Tibial nerve (tissue), 4 donors: ENCODE measurements around the gene ANO6. TPM values are rescaled to one million over a fixed set of nuclear protein-coding genes. Genes with fewer than 3 reads are reported as not detected.
"Not testable (repeated sequence)": the region's sequence is repeated elsewhere in the genome, so short reads cannot be mapped to it uniquely, and the experiment has no call there.

Experiments
- DNase-seq, 2 donors: peaks; one replicate each; pipeline ENCODE4 v3.0.0-alpha.2; 2019; ENCODE audit warnings: low spot score in 2 of 2
- H3K27ac ChIP-seq, 4 donors: fragments of 200-600 bp; sonication (generic) in 3 of 4; one replicate each; pipeline ENCODE4 v1.5.1; 2017 to 2019; ENCODE audit warnings: mild to moderate bottlenecking in 1 of 4
- H3K27me3 ChIP-seq, 2 donors: fragments of 200-600 bp; sonication (generic) in 1 of 2; one replicate each; pipeline versions ENCODE4 v1.5.1 to v1.6.0; 2017 to 2019
- H3K36me3 ChIP-seq, 3 donors: fragments of 200-600 bp; sonication (generic); one replicate each; pipeline ENCODE4 v1.5.1; 2018 to 2019
- H3K4me1 ChIP-seq, 4 donors: fragments of 200-600 bp; sonication (generic) in 3 of 4; one replicate each; pipeline ENCODE4 v1.5.1; 2017 to 2019
- H3K4me3 ChIP-seq, 4 donors: fragments of 200-600 bp; sonication (generic) in 3 of 4; one replicate each; pipeline ENCODE4 v1.5.1; 2017 to 2019; ENCODE audit warnings: mild to moderate bottlenecking in 1 of 4, moderate library complexity in 1 of 4
- H3K9me3 ChIP-seq, 4 donors: fragments of 200-600 bp; sonication (generic) in 3 of 4; one replicate each; pipeline ENCODE4 v1.5.1; 2017 to 2019
- CTCF ChIP-seq, 5 experiments: fragments of 200-600 bp in 3 of 5; fragments of 450-650 bp in 2 of 5; sonication (generic) in 3 of 5; IDR thresholded peaks; one replicate each; pipeline ENCODE4 v1.5.1; 2016 to 2019; ENCODE audit warnings: antibody characterized with exemption in 5 of 5, mild to moderate bottlenecking in 3 of 5, moderate library complexity in 2 of 5
- EP300 ChIP-seq, 2 donors: sonication (generic); formaldehyde crosslinking; IDR thresholded peaks; one replicate each; pipeline ENCODE4 v1.6.1; 2017; ENCODE audit warnings: antibody characterized with exemption in 2 of 2, mild to moderate bottlenecking in 1 of 2
- POLR2A ChIP-seq, 2 donors: fragments of 450-650 bp; IDR thresholded peaks; one replicate each; pipeline ENCODE4 v1.6.1; 2017; ENCODE audit warnings: antibody characterized with exemption in 2 of 2, mild to moderate bottlenecking in 2 of 2, moderate library complexity in 2 of 2
- WGBS, 2 donors: methylation state at CpG; one replicate each; pipeline ENCODE4 v1.1.5; 2018; 5-methylcytosine and 5-hydroxymethylcytosine counted together
- total RNA-seq, 4 donors: library from RNA; depleted of rRNA; stranded (reverse); fragments of >200 nt; gene quantifications; one replicate each; pipeline ENCODE4 v1.1.0, GENCODE V29; 2016

The ANO6 gene
- total RNA-seq, 4 donors from 2014 or later: 44.1 to 52.2 (median 45.3) TPM

GRCh38 chr12:45260104-45260815 is 44.4 kb downstream of the ANO6 start:
- Histone ChIP-seq H3K9me3 (no peaks in the 10 kb centered on the region), H3K36me3 (no peaks in the 10 kb centered on the region), H3K4me1 (peaks cover 0 to 36% (median 20%) of the 10 kb centered on the region in 4 donors), H3K27me3 (no peaks in the 10 kb centered on the region), H3K27ac (peak overlapping the region in 1 of 4 donors; percentile 40), H3K4me3 (no peak overlapping the region)
- 66 to 70% methylated on average over 5 of the region's 5 CpGs for WGBS, 2 donors
- DNase-seq: no peak
- peak in 1 of 2 donors; percentile 14 for TF ChIP-seq EP300 (IDR thresholded peaks at IDR 0.05)
- TF ChIP-seq CTCF (IDR thresholded peaks at IDR 0.05): no peak

GRCh38 chr12:45260854-45261253 is 45.0 kb downstream of the ANO6 start:
- no peaks in the 10 kb centered on the region for H3K27me3 ChIP-seq
- 94 to 96% methylated on average over 4 of the region's 4 CpGs for WGBS, 2 donors
- DNase-seq: no peak
- no peak overlapping the region for H3K4me3 ChIP-seq
- peaks cover 0 to 36% (median 20%) of the 10 kb centered on the region in 4 donors for H3K4me1 ChIP-seq
- H3K9me3 ChIP-seq: no peaks in the 10 kb centered on the region
- no peaks in the 10 kb centered on the region for H3K36me3 ChIP-seq
- H3K27ac ChIP-seq: no peak overlapping the region
- no peak for TF ChIP-seq EP300 (IDR thresholded peaks at IDR 0.05)
- TF ChIP-seq CTCF (IDR thresholded peaks at IDR 0.05): no peak
- TF ChIP-seq POLR2A (IDR thresholded peaks at IDR 0.05): no peak

GRCh38 chr12:45262185-45262584 is 46.3 kb downstream of the ANO6 start:
- not testable (repeated sequence) for DNase-seq, H3K27me3 ChIP-seq, H3K36me3 ChIP-seq, H3K9me3 ChIP-seq, H3K4me3 ChIP-seq, H3K27ac ChIP-seq
- peaks cover 0 to 31% (median 12%) of the 10 kb centered on the region in 4 donors for H3K4me1 ChIP-seq
- 99% methylated on average over 8 of the region's 8 CpGs for WGBS, 2 donors

GRCh38 chr12:45263587-45263986 is 47.7 kb downstream of the ANO6 start:
- no peak overlapping the region for H3K27ac ChIP-seq
- no peaks in the 10 kb centered on the region for H3K9me3 ChIP-seq
- WGBS, 2 donors: 91 to 95% methylated on average over 3 of the region's 3 CpGs
- H3K4me3 ChIP-seq: no peak overlapping the region
- no peak for DNase-seq
- TF ChIP-seq EP300 (IDR thresholded peaks at IDR 0.05) (no peak), POLR2A (IDR thresholded peaks at IDR 0.05) (no peak)
- H3K4me1 ChIP-seq: peaks cover 0 to 34% (median 15%) of the 10 kb centered on the region in 4 donors
- H3K36me3 ChIP-seq: no peaks in the 10 kb centered on the region
- H3K27me3 ChIP-seq: no peaks in the 10 kb centered on the region

GRCh38 chr12:45268672-45269411 is 52.9 kb downstream of the ANO6 start:
- TF ChIP-seq EP300 (IDR thresholded peaks at IDR 0.05): peak; percentile 29 to 61
- TF ChIP-seq CTCF (IDR thresholded peaks at IDR 0.05): peak in 2 of 5 experiments; percentile 14 to 26
- TF ChIP-seq POLR2A (IDR thresholded peaks at IDR 0.05): no peak
- H3K36me3 ChIP-seq: no peaks in the 10 kb centered on the region
- no peaks in the 10 kb centered on the region for H3K27me3 ChIP-seq
- no peak overlapping the region for H3K4me3 ChIP-seq
- 0 to 6% methylated on average over 5 of the region's 5 CpGs for WGBS, 2 donors
- H3K9me3 ChIP-seq: no peaks in the 10 kb centered on the region
- H3K4me1 ChIP-seq: peaks cover 0 to 45% (median 17%) of the 10 kb centered on the region in 4 donors
- peak; percentile 61 to 67 for DNase-seq
- peak overlapping the region in 3 of 4 donors; percentile 10 to 57 (median 43) for H3K27ac ChIP-seq

- Histone ChIP-seq H3K27me3 (no peaks in the 10 kb centered on the region), H3K4me3 (no peak overlapping the region), H3K27ac (peak overlapping the region in 2 of 4 donors; percentile 10 to 57), H3K36me3 (no peaks in the 10 kb centered on the region), H3K9me3 (no peaks in the 10 kb centered on the region), H3K4me1 (peaks cover 0 to 50% (median 18%) of the 10 kb centered on the region in 4 donors)
- TF ChIP-seq EP300 (IDR thresholded peaks at IDR 0.05) (no peak), POLR2A (IDR thresholded peaks at IDR 0.05) (no peak), CTCF (IDR thresholded peaks at IDR 0.05) (no peak)
- WGBS, 2 donors: 79 to 83% methylated on average over 2 of the region's 2 CpGs
- no peak for DNase-seq
Measured at GRCh38 chr12:45269412-45269751, 53.5 kb downstream of the ANO6 start.
